WTC11 (cell line): ENCODE results near the gene ECHDC3. TPM values are rescaled to one million over a fixed set of nuclear protein-coding genes. Genes with fewer than 3 reads are reported as not detected.

ENCODE experiments used
- ATAC-seq: fragments of 200-7000 bp; cut with Tn5 transposase; 2 replicates; pipeline ENCODE4 v1.10.0; 2021; ENCODE audit warnings: mild to moderate bottlenecking, moderate library complexity
- CTCF ChIA-PET: fragments of 300-600 bp; sonication (Branson Sonifier 250); formaldehyde crosslinking; loops from one replicate; lab custom pipeline; 2021; ENCODE audit warnings: antibody characterized with exemption; lab: Charles Lee
- POLR2A ChIA-PET: fragments of 350-600 bp; sonication (Branson Sonifier 250); formaldehyde crosslinking; loops from one replicate; lab custom pipeline; 2021; ENCODE audit warnings: antibody characterized with exemption; lab: Charles Lee
- DNase-seq: peaks from one replicate; pipeline ENCODE4 v3.0.0; 2021; ENCODE audit warnings: low spot score
- H3K27ac Mint-ChIP-seq: 2 replicates; pipeline ENCODE4 v1.8.0; 2021; ENCODE audit warnings: mixed read lengths
- H3K27me3 Mint-ChIP-seq: 2 replicates; pipeline ENCODE4 v1.8.0; 2021; ENCODE audit warnings: low read depth, mild to moderate bottlenecking, moderate library complexity, mixed read lengths
- H3K36me3 Mint-ChIP-seq: 2 replicates; pipeline ENCODE4 v1.8.0; 2021; ENCODE audit warnings: mixed read lengths
- H3K4me1 Mint-ChIP-seq: 2 replicates; pipeline ENCODE4 v1.8.0; 2022; ENCODE audit warnings: mixed read lengths
- H3K4me3 Mint-ChIP-seq: 2 replicates; pipeline ENCODE4 v1.8.0; 2021; ENCODE audit warnings: mild to moderate bottlenecking, moderate library complexity, mixed read lengths
- H3K9me3 Mint-ChIP-seq: 2 replicates; pipeline ENCODE4 v1.8.0; 2021; ENCODE audit warnings: mixed read lengths
- AR ChIP-seq: fragments of 250-450 bp; sonication (Bioruptor Pico); IDR thresholded peaks from 2 replicates; pipeline ENCODE4 v1.9.0; 2021; ENCODE audit warnings: mild to moderate bottlenecking
- E2F5 ChIP-seq: sonication (generic); formaldehyde crosslinking; IDR thresholded peaks from 2 replicates; pipeline ENCODE4 v1.8.1; 2022; ENCODE audit warnings: mild to moderate bottlenecking, moderate library complexity, missing genetic modification reagents
- EMX1 ChIP-seq: fragments of 250-450 bp; sonication (Bioruptor Pico); IDR thresholded peaks from 2 replicates; pipeline ENCODE4 v1.8.0; 2021; ENCODE audit warnings: mild to moderate bottlenecking
- ESRRA ChIP-seq: sonication (generic); formaldehyde crosslinking; IDR thresholded peaks from 2 replicates; pipeline ENCODE4 v1.8.1; 2022; ENCODE audit warnings: mild to moderate bottlenecking, missing genetic modification reagents, borderline replicate concordance
- GTF2I ChIP-seq: fragments of 250-450 bp; sonication (Bioruptor Pico); conservative IDR thresholded peaks from 2 replicates; pipeline ENCODE4 v1.4.0; 2021; ENCODE audit warnings: mild to moderate bottlenecking
- IRF1 ChIP-seq: sonication (generic); formaldehyde crosslinking; IDR thresholded peaks from 2 replicates; pipeline ENCODE4 v1.8.0; 2023; ENCODE audit warnings: missing genetic modification reagents
- JUN ChIP-seq: sonication (generic); formaldehyde crosslinking; IDR thresholded peaks from 2 replicates; pipeline ENCODE4 v1.8.0; 2023; ENCODE audit warnings: mild to moderate bottlenecking, missing genetic modification reagents
- NFATC4 ChIP-seq: fragments of 250-450 bp; sonication (Bioruptor Pico); IDR thresholded peaks from 2 replicates; pipeline ENCODE4 v1.9.0; 2021; ENCODE audit warnings: mild to moderate bottlenecking
- NR3C1 ChIP-seq: sonication (generic); formaldehyde crosslinking; conservative IDR thresholded peaks from 2 replicates; pipeline ENCODE4 v1.8.1; 2023; ENCODE audit warnings: low read depth, mild to moderate bottlenecking, missing genetic modification reagents
- PRRX2 ChIP-seq: fragments of 250-450 bp; sonication (Bioruptor Pico); IDR thresholded peaks from 2 replicates; pipeline ENCODE4 v1.8.0; 2021; ENCODE audit warnings: mild to moderate bottlenecking
- TCF7 ChIP-seq: sonication (generic); formaldehyde crosslinking; IDR thresholded peaks from 2 replicates; pipeline ENCODE4 v1.8.0; 2022; ENCODE audit warnings: mild to moderate bottlenecking, low read depth, missing genetic modification reagents, moderate library complexity
- TP53 ChIP-seq: sonication (generic); formaldehyde crosslinking; IDR thresholded peaks from 2 replicates; pipeline ENCODE4 v1.8.1; 2023; ENCODE audit warnings: mild to moderate bottlenecking, missing genetic modification reagents
- USF2 ChIP-seq: sonication (generic); formaldehyde crosslinking; IDR thresholded peaks from 2 replicates; pipeline ENCODE4 v1.8.1; 2023; ENCODE audit warnings: mild to moderate bottlenecking, missing genetic modification reagents, moderate library complexity
- ZBTB43 ChIP-seq: sonication (generic); formaldehyde crosslinking; IDR thresholded peaks from 2 replicates; pipeline ENCODE4 v1.8.1; 2023; ENCODE audit warnings: mild to moderate bottlenecking, missing genetic modification reagents
- ZNF219 ChIP-seq: sonication (generic); formaldehyde crosslinking; IDR thresholded peaks from 2 replicates; pipeline ENCODE4 v1.8.0; 2023; ENCODE audit warnings: missing genetic modification reagents, mild to moderate bottlenecking, borderline replicate concordance
- ZNF263 ChIP-seq: sonication (generic); formaldehyde crosslinking; IDR thresholded peaks from 2 replicates; pipeline ENCODE4 v1.8.1; 2022; ENCODE audit warnings: low read depth, mild to moderate bottlenecking, moderate library complexity, missing genetic modification reagents
- ZNF317 ChIP-seq: sonication (generic); formaldehyde crosslinking; IDR thresholded peaks from 2 replicates; pipeline ENCODE4 v1.8.1; 2023; ENCODE audit warnings: low read depth, mild to moderate bottlenecking, moderate library complexity, missing genetic modification reagents, borderline replicate concordance
- ZNF396 ChIP-seq: fragments of 250-450 bp; sonication (Bioruptor Pico); IDR thresholded peaks from 2 replicates; pipeline ENCODE4 v1.8.0; 2021; ENCODE audit warnings: mild to moderate bottlenecking, moderate library complexity, borderline replicate concordance
- total RNA-seq: library from RNA; stranded (reverse); gene quantifications from 3 replicates; pipeline ENCODE4 v1.2.3, GENCODE V29; 2021
- TF ChIP-seq, protein P1 (sequence below): sonication (generic); formaldehyde crosslinking; IDR thresholded peaks from 2 replicates; pipeline ENCODE4 v1.8.0; 2022; ENCODE audit warnings: mild to moderate bottlenecking, missing genetic modification reagents
- TF ChIP-seq, protein P2 (sequence below): sonication (generic); formaldehyde crosslinking; IDR thresholded peaks from 2 replicates; pipeline ENCODE4 v1.8.1; 2022; ENCODE audit warnings: low read depth, mild to moderate bottlenecking, moderate library complexity, missing genetic modification reagents, borderline replicate concordance
- TF ChIP-seq, protein P3 (sequence below): sonication (generic); formaldehyde crosslinking; IDR thresholded peaks from 2 replicates; pipeline ENCODE4 v1.8.1; 2022; ENCODE audit warnings: low read depth, missing genetic modification reagents, borderline replicate concordance

Gene ECHDC3
- total RNA-seq, 1 experiment from 2014 or later = 17.1 TPM

DNA sequence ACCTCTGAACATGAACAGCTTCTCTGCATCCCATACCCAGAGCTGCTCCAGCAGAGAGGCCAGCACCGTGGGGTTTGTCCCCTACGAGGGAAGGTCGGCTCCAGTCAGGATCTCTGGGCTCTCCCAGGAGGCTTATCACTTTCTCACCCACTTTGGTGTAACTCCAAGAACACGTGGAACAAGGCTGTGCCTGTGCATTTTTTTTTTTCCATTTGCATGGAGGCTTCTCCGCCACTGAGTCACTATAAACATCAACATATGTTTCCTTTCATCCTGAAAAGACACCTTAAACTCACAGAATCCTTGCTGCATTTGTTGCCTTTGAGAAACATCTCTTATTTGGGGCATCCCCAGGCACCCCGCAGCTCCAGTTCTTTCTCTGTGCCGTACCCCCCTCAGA is 29.4 kb upstream of the ECHDC3 start:
- H3K9me3 Mint-ChIP-seq = peaks cover 31% of the 10 kb centered on the region
- H3K4me3 Mint-ChIP-seq = no peak overlapping the region
- ATAC-seq = no peak
- H3K27me3 Mint-ChIP-seq = no peaks in the 10 kb centered on the region; the same call in 1 of the 2 replicates
- DNase-seq = no peak
- no peak overlapping the region for H3K27ac Mint-ChIP-seq
- TF ChIP-seq E2F5 (CRISPR knock-in tag) (no peak), ZNF263 (CRISPR knock-in tag) (no peak), JUN (no peak), ZBTB43 (CRISPR knock-in tag) (no peak), GTF2I (CRISPR knock-in tag) (no peak), USF2 (CRISPR knock-in tag) (no peak)
- TF ChIP-seq, protein P1, sequence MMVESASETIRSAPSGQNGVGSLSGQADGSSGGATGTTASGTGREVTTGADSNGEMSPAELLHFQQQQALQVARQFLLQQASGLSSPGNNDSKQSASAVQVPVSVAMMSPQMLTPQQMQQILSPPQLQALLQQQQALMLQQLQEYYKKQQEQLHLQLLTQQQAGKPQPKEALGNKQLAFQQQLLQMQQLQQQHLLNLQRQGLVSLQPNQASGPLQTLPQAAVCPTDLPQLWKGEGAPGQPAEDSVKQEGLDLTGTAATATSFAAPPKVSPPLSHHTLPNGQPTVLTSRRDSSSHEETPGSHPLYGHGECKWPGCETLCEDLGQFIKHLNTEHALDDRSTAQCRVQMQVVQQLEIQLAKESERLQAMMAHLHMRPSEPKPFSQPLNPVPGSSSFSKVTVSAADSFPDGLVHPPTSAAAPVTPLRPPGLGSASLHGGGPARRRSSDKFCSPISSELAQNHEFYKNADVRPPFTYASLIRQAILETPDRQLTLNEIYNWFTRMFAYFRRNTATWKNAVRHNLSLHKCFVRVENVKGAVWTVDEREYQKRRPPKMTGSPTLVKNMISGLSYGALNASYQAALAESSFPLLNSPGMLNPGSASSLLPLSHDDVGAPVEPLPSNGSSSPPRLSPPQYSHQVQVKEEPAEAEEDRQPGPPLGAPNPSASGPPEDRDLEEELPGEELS (CRISPR knock-in tag) = no peak
- TF ChIP-seq, protein P2, sequence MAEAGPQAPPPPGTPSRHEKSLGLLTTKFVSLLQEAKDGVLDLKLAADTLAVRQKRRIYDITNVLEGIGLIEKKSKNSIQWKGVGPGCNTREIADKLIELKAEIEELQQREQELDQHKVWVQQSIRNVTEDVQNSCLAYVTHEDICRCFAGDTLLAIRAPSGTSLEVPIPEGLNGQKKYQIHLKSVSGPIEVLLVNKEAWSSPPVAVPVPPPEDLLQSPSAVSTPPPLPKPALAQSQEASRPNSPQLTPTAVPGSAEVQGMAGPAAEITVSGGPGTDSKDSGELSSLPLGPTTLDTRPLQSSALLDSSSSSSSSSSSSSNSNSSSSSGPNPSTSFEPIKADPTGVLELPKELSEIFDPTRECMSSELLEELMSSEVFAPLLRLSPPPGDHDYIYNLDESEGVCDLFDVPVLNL (CRISPR knock-in tag) = no peak
- no peaks in the 10 kb centered on the region for H3K4me1 Mint-ChIP-seq
- ChIA-PET CTCF (no interaction called here), POLR2A (no interaction called here)
- no peaks in the 10 kb centered on the region for H3K36me3 Mint-ChIP-seq

DNA sequence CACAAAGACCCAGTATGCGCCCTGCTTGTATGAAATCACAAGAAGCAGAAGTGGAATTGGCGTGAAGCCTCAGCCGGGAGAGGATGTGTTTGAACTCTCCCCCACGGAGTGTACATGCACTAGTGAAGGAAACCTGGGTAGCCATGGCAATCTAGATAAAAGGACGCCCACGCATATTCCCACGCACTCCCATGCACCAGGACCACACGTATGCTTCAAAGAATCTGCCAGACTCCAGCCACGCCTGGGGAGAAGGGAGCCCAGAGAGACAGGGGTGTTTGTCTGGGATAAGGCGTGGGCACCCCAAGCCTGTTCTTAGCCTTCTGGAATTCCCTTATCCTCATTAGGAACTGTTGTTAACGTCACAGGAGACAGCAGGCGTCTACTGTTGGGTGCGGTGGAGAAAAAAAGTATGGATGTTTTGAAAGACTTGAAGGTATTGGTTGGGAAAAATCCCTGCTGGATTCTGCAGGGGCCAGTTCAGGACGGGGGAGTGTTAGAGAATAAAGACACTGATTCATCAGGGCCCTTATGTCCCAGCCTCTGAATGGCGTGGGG is 28.9 kb upstream of the ECHDC3 start:
- H3K4me3 Mint-ChIP-seq = no peak overlapping the region
- no peaks in the 10 kb centered on the region for H3K36me3 Mint-ChIP-seq
- H3K27me3 Mint-ChIP-seq = no peaks in the 10 kb centered on the region; the same call in 1 of the 2 replicates
- DNase-seq = no peak
- H3K27ac Mint-ChIP-seq = no peak overlapping the region
- CTCF ChIA-PET = no interaction called here
- no peak for ATAC-seq
- peaks cover 31% of the 10 kb centered on the region for H3K9me3 Mint-ChIP-seq
- no peaks in the 10 kb centered on the region for H3K4me1 Mint-ChIP-seq
- POLR2A ChIA-PET = no interaction called here
- no peak for TF ChIP-seq AR (CRISPR knock-in tag)
- no peak for TF ChIP-seq IRF1 (CRISPR knock-in tag)
- TF ChIP-seq NR3C1 (CRISPR knock-in tag) = no peak
- no peak for TF ChIP-seq ESRRA (CRISPR knock-in tag)
- TF ChIP-seq, protein P3, sequence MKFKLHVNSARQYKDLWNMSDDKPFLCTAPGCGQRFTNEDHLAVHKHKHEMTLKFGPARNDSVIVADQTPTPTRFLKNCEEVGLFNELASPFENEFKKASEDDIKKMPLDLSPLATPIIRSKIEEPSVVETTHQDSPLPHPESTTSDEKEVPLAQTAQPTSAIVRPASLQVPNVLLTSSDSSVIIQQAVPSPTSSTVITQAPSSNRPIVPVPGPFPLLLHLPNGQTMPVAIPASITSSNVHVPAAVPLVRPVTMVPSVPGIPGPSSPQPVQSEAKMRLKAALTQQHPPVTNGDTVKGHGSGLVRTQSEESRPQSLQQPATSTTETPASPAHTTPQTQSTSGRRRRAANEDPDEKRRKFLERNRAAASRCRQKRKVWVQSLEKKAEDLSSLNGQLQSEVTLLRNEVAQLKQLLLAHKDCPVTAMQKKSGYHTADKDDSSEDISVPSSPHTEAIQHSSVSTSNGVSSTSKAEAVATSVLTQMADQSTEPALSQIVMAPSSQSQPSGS = no peak
- no peak for TF ChIP-seq NFATC4 (CRISPR knock-in tag)
- no peak for TF ChIP-seq ZNF396 (CRISPR knock-in tag)
- TF ChIP-seq TP53 (CRISPR knock-in tag) = no peak
- no peak for TF ChIP-seq EMX1
- TF ChIP-seq ZNF317 (CRISPR knock-in tag) = no peak
- no peak for TF ChIP-seq ZNF219 (CRISPR knock-in tag)
- no peak for TF ChIP-seq TCF7 (CRISPR knock-in tag)
- TF ChIP-seq PRRX2 (CRISPR knock-in tag) = no peak
